ENCODE results near the gene FANCC.

The FANCC gene

GRCh38 chr9:95128177-95128524 lies 189.4 kb downstream of the FANCC start:
- TF ChIP-seq TAF1 (IDR thresholded peaks at IDR 0.05; ENCODE audit: low read depth) (no peak), EP300 (IDR thresholded peaks at IDR 0.05; ENCODE audit: borderline replicate concordance) (no peak)

GRCh38 chr9:95127249-95128176 lies 190.0 kb downstream of the FANCC start:
- TF ChIP-seq CEBPB (IDR thresholded peaks at IDR 0.05) (no peak), EP300 (IDR thresholded peaks at IDR 0.05; ENCODE audit: borderline replicate concordance) (no peak), RAD21 (IDR thresholded peaks at IDR 0.05; ENCODE audit: low read depth) (peak; percentile 90)

- TF ChIP-seq, protein P1, sequence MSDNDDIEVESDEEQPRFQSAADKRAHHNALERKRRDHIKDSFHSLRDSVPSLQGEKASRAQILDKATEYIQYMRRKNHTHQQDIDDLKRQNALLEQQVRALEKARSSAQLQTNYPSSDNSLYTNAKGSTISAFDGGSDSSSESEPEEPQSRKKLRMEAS (IDR thresholded peaks at IDR 0.05), result no peak
- TF ChIP-seq RAD21 (IDR thresholded peaks at IDR 0.05; ENCODE audit: low read depth), result no peak
- no peak for TF ChIP-seq TAF1 (IDR thresholded peaks at IDR 0.05; ENCODE audit: low read depth)
- TF ChIP-seq TEAD4 (IDR thresholded peaks at IDR 0.05), result no peak
Observed at GRCh38 chr9:95126739-95127138, 190.8 kb downstream of the FANCC start.

GRCh38 chr9:95125652-95126051 lies 191.9 kb downstream of the FANCC start:
- TF ChIP-seq TAF1 (IDR thresholded peaks at IDR 0.05; ENCODE audit: low read depth), result no peak
- TF ChIP-seq USF1 (IDR thresholded peaks at IDR 0.05), result no peak
- no peak for TF ChIP-seq CEBPB (IDR thresholded peaks at IDR 0.05)
- TF ChIP-seq, protein P2, sequence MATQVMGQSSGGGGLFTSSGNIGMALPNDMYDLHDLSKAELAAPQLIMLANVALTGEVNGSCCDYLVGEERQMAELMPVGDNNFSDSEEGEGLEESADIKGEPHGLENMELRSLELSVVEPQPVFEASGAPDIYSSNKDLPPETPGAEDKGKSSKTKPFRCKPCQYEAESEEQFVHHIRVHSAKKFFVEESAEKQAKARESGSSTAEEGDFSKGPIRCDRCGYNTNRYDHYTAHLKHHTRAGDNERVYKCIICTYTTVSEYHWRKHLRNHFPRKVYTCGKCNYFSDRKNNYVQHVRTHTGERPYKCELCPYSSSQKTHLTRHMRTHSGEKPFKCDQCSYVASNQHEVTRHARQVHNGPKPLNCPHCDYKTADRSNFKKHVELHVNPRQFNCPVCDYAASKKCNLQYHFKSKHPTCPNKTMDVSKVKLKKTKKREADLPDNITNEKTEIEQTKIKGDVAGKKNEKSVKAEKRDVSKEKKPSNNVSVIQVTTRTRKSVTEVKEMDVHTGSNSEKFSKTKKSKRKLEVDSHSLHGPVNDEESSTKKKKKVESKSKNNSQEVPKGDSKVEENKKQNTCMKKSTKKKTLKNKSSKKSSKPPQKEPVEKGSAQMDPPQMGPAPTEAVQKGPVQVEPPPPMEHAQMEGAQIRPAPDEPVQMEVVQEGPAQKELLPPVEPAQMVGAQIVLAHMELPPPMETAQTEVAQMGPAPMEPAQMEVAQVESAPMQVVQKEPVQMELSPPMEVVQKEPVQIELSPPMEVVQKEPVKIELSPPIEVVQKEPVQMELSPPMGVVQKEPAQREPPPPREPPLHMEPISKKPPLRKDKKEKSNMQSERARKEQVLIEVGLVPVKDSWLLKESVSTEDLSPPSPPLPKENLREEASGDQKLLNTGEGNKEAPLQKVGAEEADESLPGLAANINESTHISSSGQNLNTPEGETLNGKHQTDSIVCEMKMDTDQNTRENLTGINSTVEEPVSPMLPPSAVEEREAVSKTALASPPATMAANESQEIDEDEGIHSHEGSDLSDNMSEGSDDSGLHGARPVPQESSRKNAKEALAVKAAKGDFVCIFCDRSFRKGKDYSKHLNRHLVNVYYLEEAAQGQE (IDR thresholded peaks at IDR 0.05; ENCODE audit: low read depth), result no peak
- TF ChIP-seq EGR1 (IDR thresholded peaks at IDR 0.05), result no peak
- TF ChIP-seq RAD21 (IDR thresholded peaks at IDR 0.05; ENCODE audit: low read depth), result no peak
- TF ChIP-seq FOXM1 (IDR thresholded peaks at IDR 0.05; ENCODE audit: borderline replicate concordance, low read depth), result no peak
- TF ChIP-seq EP300 (IDR thresholded peaks at IDR 0.05; ENCODE audit: borderline replicate concordance), result no peak
- TF ChIP-seq TCF12 (IDR thresholded peaks at IDR 0.05; ENCODE audit: low read depth), result no peak
- TF ChIP-seq NFIC (IDR thresholded peaks at IDR 0.05), result no peak

DNA sequence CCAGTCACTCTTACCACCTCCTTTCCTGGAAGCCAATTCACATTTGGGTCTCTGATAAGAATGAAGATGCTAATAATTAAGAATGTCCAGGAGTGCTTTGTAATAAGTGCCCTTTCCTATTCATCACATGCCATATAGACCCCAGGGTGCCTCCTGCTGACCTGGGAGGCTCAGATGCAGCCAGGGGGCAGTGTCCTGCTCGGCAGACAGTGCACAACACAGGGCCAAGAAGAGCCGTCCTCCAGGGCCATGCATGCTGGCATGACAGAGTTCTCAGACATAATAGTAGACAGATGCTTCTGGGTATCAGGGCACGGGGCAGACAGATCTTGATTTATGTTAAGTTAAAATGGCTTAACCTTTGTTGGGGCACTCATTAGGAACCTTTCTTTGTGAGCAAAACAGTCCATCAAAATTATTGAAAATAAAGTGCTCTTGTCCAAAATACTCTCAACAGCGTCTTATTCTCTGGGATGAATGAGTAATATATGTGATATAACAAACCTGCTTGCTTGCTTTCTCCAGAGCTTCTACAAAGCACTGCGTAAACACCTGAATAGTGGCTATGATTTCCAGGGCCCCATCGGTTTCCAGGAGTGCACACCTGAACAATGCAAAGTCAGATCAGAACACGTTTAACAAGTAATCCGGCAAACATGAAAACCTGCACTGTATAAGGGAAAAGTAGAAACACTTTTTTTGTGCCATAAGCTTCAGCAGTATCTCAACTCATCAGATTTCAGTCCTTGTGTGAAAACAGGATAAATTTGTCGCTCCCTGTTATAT lies 192.7 kb downstream of the FANCC start:
- TF ChIP-seq, protein P2 (IDR thresholded peaks at IDR 0.05; ENCODE audit: low read depth), result no peak
- TF ChIP-seq RAD21 (IDR thresholded peaks at IDR 0.05; ENCODE audit: low read depth), result peak; percentile 13; the same call in 1 of the 2 replicates

- TF ChIP-seq RAD21 (IDR thresholded peaks at IDR 0.05; ENCODE audit: low read depth) (no peak), TCF12 (IDR thresholded peaks at IDR 0.05; ENCODE audit: low read depth) (no peak), CEBPB (IDR thresholded peaks at IDR 0.05) (no peak), TAF1 (IDR thresholded peaks at IDR 0.05; ENCODE audit: low read depth) (no peak), USF1 (IDR thresholded peaks at IDR 0.05) (no peak), EGR1 (IDR thresholded peaks at IDR 0.05) (no peak), CREB1 (IDR thresholded peaks at IDR 0.05; ENCODE audit: low read depth) (no peak), EP300 (IDR thresholded peaks at IDR 0.05; ENCODE audit: borderline replicate concordance) (no peak)
- TF ChIP-seq, protein P2 (IDR thresholded peaks at IDR 0.05; ENCODE audit: low read depth), result no peak
Observed at GRCh38 chr9:95120781-95121370, 196.6 kb downstream of the FANCC start.

Measured in Ishikawa (cell line).